Dedifferentiated amniotic fluid mesenchymal stem cell (primary cell): ENCODE data around the gene FASTKD2.
A peak's percentile ranks its signal among the peaks of the same experiment; 100 is the strongest.
"Not testable (repeated sequence)": the region's sequence is repeated elsewhere in the genome, so short reads cannot be mapped to it uniquely, and the experiment has no call there.

Experiments used
- DNase-seq: peaks from one replicate; pipeline ENCODE4 v3.0.0-alpha.2; 2016; ENCODE audit errors: extremely low spot score

Gene FASTKD2

DNA sequence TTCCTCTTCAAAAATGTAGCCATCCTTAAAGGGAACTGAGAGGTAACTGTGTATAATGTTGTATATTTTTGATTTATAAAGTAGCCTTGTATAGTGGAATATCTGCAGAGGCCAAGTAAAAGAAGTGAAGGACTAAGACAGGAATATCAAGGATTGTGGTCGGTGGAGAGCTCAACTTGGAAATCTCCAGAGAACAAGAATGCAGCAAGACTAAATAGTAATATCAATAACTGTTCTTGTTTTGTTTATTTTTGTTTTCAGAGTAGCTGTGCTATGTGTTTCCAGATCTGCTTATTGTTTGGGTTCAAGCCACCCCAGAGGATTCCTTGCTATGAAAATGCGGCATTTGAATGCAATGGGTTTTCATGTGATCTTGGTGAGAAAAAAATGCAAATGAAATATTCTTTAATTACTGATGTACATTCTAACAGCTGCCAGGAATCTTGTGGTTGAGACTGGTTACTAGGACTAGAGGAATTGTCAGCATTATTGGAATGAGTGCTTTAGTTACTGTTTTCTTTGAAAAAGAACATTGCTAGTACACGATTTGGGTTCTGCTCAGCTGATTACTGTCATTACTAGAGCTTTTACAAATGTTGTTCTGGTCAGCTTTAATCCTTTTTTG is 25.0 kb downstream of the FASTKD2 start:
- DNase-seq: peak; percentile 54

DNA sequence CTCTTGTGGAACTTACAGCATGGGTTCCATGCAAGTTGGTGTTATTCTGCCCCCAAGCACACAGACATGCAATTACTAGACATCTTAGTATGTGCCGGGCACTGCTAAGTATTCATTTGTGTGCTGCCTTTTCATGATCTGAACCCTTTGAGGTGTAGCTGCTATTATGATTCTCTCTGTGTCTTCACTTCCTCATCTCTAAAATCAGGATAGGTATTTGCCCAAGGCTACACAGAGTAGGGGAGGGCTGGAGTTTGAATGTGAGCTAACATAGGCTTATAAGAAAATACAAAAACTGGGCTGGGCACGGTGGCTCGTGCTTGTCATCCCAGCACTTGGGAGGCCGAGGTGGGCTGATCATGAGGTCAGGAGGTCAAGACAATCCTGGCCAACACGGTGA is 27.2 kb downstream of the FASTKD2 start:
- no peak for DNase-seq

DNA sequence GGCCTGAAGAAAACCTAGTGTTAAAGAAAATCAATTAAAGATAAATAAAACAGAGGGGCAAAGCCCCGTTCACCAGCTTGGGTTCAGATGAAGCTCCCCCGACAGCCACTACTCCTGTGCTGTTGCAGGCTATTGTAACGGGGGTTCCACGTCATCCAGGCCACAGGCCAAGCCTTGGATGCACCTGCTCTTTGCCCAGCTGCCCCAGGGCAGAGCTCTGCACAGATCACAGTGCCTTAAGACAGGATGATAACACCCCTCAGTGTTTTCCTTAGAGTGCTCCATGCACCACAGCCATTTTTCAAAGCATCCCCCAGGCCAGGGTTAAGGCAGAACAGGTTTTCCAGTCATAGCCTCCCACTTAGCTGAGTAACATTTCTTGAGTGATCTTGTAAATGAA is 32.0 kb downstream of the FASTKD2 start:
- DNase-seq: no peak

DNA sequence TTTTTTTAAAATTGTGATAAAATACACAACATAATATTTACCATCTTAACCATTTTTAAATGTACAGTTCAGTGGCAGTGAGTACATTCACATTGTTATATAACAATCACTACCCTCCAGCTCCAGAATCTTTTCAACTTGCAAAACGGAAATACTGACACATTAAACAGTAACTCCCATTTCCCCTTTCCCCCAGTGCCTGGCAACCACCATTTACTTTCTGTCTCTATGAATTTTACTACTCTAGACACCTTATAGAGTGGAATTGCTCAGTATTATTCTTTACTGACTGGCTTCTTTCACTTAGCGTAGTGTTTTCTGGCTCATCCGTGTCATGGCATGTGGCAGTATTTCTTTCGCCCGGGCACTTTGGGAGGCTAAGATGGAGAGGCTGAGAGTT is 32.6 kb downstream of the FASTKD2 start:
- DNase-seq: no peak

DNA sequence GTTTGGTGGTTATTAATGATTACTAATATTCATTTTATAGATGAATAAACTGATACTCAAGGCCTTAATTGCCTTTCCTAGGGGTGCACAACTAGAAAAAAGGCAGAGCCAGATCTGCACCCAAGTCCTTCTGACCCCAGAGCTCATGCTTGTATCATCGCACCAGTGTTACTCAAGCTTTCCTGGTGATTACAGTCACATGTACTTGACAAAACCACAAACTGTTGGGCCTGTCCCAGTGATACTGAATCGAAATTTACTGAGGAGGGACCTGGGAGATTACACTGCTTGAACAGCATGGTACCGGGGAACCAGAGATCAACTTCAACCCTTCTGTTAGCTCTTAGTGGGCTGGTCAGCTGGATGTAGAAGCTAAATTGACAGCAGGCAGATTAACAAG is 33.7 kb downstream of the FASTKD2 start:
- no peak for DNase-seq

DNA sequence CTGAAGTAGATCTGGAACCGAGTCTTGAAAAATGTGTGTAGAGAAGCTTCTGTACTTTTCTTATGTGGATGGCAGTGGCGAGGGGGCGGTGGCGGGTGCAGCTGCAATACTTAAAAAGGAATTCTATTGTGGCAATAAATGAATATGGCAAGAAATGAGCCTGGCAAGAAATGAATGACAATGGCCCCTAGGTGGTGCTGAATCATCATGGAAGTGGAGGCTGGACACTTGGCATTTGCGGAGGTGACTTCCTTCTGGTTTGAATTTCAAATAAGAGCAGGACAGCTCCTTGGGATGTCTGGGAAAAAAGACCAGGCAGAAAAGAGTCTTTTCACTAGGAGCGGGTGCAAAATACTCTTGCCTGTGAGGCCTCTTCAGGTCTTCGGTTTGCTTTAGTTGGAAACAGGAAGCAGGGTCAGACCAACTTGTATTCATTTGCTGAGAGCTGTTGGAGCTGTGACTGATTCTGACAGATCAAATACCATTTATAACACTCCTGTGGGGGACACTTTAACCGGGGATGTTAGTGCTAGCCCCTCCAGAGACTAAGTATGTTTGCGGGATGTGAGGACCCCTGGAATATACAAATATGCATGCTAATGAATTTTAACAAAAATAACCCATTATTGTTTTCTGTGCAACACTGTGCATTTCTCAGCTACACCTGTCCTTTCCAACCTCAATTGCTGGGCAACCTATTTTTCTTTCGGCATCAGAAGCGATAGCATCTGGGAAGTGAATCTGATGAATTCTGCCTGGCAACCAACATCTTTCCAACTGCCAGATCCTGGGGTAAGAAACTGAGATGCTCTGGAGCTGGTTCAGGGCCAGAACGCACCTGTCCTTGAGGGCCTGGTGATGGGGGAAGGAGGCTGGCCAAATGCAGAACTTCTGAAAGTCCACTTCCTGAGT is 35.4 kb downstream of the FASTKD2 start:
- peak; percentile 88 for DNase-seq

DNA sequence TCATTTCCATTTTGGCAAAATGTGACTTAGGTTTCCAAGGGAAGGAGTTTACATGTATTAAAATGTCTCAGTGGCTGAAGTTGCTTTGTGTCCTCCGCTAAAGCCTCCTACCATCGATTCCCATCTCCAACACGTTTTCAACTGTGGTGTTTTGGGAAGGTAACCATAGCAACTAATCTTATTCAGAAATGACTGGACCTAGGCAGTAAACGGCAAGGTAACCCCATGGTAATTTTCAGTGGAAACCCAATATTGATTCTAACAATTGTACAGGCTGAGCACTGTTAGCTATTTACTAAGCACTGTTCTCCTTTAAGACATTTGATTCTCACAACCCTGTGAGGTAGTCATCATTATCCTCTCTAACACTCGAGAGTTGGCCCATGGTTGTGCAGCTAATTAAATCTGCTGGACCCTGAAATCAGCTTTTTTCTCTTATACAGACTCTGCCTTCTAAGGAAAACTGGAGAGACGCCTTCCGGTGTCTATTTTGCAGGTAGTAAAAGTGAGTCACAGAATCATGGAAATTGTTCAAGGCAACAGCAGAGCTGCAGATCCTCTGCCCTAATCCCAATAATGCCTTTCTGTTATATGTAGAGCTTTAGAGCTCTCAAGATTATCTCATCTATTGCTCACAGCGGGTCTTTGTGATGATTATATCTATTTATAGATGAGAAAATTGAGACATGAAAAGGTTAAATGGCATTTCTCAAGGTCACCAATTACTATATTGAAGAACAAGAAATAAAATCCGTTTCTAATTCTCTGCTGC is 36.2 kb downstream of the FASTKD2 start:
- DNase-seq: no peak

DNA sequence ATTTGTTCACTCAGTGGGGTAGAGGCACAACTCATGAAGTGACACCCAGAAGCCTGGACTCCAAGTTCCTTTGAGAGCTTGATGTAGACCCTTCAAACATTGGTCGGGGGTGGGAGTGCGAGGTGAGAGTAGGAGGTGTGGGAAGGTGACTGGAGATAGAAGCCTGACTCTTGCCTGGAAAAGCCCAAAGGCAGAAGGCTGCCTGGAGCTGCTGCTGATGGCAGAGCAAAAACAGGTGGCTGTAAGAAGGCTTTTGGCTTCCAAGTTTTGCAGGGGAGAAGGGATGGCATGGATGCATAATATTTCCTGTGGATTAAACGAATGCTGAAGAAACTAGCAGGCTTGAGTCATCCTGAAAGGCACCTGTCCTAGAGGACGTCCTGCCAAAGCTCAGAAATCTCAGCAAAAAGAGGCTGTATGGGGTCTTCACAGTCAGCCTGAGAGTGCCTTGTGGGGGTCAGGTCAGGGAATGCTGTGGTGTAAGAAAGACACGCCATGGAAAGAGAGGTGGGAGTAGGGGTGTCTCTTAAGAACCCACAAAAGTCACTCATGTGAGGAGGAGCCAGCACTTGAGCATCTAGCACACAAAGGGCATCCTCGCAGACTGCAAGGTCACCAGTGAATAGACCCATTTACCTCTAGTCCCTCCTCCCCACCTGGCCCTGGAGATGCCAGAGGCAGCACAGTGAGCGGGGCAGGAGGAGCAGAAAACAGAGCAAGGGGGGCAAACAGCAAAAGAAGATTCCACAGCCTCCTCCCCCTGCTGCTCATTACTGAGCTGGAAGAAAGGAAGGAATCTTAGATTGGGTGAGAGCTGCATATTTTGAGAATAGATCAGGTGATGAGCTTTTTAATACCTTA is 37.5 kb downstream of the FASTKD2 start:
- no peak for DNase-seq

DNA sequence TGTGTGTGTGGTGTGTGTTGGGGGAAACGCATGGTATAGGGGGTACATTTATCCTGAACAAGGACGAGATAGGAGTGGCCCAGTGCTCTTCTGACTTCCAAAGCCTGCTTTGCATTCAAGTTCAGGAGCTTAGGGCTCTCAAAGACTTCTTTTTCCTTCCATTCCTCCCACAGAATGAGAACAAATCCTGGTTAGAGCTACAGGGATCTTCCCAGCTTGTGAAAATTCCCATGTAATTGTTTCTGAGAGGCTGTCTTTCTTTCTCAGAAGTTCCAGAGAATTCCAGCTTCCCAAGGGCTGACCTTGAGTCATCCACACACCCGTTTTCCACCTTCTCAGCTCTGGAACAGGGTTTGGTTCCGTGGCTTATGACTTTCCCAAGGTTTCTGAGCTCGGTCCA is 38.9 kb downstream of the FASTKD2 start:
- no peak for DNase-seq

DNA sequence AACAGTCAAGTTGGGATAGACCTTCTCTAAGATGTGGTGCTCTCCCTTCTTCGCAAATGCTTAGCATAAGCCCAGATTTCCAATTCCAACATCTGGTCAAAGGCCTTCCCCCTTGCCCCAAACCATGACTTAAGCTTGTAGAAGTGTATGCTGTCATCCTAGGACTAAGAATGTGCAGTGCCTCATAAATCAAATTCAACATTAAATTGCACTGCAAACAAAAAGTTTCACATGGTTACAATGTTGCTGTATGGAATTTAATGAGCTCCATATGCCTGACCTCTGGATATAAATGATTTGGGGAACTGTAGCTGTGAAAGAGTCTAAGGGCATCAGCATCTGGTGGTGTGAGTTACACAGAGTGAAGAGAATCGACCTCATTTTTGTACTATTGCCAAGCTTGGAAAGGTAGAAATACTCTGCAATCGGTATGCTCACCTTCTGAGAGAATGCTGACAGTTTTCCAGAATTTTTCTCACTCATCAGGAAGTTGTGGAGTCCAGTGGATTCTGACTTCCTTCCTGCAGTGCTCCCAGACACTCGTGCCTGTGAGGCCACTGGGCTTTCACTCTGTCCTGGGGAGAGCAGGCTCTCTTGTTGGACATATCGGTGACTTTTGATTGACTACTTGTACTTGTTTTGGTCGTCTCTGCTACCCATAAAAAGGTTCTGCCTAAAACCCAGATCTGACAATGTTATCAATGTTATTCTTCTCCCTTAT is 40.6 kb downstream of the FASTKD2 start:
- DNase-seq: peak; percentile 31

DNA sequence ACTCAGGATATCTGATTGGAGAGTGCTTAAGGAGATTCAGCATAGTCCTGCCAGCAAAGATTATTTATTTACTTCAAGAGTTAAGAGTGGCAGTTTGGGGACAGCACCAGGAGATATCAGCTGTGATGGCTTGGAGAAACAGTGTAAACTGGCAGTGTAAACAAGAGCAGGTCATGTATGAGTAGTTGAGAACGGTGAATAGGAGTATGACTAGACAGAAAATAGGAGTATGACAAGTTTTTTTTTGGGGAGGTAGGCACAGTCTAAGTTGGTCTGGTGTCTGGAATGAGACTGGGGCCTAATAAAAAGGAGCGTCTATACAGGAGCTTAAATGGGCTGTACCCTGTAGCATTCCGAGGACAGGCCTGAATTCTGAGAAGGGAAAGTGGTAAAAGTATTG is 42.2 kb downstream of the FASTKD2 start:
- not testable (repeated sequence) for DNase-seq

DNA sequence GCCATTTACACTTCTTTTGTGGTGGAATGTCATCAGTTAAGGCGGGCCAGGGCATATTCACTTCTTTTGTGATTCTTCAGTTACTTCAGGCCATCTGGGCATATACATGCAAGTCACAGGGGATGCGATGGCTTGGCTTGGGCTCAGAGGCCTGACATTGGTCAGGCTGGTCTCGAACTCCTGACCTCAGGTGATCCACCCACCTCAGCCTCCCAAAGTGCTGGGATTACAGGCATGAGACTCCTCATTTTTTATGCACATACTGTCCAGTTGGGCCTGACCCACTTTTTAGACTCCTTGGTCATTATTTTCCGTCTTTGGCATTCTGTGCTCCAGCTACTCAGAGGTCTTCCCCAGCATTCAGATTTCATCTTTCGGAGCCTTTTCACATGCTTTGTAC is 47.1 kb downstream of the FASTKD2 start:
- not testable (repeated sequence) for DNase-seq

DNA sequence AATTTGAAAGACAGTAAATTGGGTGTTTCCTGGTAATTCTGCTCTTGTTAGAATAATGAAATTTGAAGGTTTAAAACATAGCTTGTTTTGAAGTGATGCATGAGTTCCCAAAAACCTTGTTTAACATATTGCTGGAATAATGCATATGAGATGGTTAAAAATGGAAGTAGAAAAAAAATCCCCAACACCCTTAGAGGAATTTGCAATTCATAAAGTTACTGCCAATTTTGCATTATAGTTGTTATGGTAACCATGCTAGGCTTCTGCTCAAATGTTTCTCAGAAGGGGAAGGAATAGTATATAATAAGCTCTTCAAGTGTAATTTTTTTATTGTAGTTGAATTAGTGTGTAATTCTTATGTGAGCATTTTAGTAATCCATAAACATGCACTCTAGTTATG is 49.1 kb downstream of the FASTKD2 start:
- DNase-seq: no peak

DNA sequence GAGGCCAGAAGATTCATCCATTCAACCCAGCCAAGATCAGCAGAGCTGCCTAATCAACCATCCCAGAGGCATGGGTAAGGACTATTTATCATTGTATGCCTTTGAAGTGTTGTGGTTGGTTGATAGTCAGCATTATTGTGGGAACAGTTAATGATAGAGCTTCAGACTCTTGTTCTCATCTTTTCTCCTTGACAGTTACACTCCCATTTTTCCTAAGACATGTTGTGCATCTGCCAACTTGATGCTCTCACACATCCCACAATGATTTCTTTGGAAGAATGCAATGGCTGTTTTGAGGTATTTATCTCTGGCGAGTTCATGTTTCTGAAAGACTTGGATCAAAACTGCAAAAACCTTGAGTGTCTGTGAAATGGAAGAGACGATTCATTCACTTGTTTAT is 55.4 kb downstream of the FASTKD2 start:
- no peak for DNase-seq

DNA sequence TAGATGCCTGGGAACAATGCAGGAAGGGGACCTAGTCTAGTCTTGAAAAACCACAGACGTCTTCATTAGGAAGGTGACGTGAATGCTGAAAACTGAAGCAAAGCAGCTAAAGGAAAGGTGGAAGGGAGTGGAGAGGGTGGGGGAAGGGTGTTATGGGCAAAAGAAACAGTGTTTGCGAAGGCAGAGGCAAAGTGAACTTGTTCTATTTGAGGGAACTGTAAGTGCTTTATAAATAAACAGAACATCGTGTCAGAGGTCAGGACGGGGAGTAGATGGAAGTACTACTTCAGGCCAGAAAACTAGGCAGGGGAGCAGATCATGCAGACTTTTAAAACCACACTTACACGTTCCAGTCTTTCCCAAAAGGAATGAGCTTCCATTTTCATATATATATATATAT is 57.8 kb downstream of the FASTKD2 start:
- no peak for DNase-seq

DNA sequence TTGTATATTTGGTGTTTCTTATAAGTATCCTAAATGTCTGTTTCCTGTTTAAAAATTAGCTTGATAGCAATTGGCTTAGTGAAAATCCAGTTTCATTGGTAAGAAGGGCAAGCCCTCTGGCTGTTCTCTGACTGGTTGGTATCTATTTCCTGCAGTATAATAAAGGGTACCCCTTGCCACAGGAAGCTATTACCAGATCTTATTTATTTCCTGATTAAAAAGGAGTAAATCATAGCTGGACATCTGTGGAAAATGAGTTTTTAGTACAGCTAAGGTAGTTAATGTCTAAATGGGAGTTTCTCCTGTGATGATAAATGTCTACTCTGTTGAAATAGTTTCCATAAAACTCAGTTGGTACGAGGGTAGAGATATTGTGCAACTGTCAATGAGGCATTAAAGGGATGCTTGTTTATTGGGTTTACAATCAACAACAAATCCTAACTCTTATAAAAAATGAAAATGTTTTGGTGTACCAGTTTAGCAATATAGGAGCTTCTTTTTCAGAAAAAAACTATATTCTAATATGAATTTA is 58.7 kb downstream of the FASTKD2 start:
- no peak for DNase-seq

DNA sequence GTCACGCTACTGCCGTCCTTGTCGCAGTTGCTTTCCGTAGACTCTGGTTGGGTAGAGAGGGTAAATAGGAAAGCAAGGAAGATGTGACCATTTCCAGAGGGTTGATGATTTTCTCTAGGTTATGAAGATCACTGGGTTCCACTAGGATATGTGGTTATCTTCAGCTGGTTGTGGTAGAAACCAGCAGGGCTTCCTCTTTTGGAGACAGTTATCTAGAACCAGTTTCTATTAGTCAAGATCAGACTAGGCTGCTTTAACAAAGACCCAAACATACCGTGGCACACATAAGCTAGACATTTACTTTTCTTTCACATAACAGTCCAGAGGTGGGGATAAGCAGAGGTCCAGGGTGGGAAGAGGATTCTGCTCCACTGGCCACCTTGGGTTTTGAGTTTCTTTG is 59.6 kb downstream of the FASTKD2 start:
- DNase-seq: no peak

DNA sequence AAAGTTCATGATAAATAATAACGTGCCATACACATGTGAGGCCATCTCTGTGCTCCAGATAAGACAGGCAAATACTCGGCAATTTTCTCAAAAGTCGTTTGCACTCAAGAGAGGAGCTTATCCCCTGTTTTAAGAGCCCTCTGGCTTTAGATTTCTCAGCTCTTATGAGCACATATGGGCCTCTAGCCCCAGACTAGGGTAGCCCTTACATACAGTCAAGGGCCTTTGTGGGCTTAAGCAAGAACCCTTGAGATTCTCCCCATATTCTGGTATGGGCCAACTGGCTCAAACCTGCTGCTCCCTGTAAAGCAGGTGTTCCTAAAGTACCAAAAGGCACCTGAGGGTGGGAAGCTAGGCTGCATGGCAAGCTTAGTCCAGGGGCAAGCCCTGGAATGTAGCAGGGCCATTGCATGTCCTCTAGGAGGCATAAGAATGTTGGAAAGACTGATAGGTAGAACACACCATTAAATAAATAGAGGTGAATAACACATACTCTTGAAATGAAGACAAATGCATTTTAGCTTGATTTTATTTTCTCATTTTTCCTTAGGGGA is 66.1 kb downstream of the FASTKD2 start:
- DNase-seq: no peak

DNA sequence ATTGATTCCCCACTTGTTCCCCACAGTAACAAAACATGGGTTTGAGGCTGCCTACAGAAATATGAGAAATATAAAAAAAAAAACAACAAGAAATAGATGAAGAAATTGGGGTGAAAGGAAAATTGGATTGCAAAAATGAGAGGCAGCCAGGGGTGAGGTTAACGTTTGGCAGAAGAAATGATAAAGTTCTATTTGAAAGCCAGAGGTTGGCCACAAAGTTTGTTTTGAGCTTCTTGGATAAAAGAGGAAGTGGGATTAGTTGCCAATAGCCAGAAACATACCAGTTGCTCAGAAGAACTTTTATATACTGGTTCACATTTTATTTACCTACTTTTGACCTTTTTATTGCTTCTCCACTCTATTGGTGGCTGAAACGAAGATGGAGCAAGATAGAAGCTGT is 67.5 kb downstream of the FASTKD2 start:
- no peak for DNase-seq

DNA sequence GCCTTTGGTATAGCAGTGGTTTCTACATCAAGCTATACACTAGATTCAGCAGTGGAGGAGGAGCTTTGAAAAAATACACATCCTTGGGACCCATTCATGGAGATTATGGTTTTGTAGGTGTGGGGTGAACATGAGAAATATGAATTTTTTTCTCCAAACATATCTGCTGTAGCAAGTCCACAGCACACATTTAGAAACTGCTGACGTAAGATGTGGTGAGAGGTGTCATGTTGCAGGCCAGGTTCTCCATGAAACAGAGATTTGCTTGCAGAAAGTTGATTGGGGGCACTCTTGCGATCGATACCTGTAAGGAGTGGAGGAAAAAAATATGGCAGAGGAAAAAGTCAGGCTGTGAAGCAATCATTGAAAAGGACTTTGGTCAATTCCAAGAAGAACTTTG is 67.9 kb downstream of the FASTKD2 start:
- DNase-seq: no peak
